Measurements from ENCODE around the gene CFAP58. TPM values are rescaled to one million over a fixed set of nuclear protein-coding genes. Genes with fewer than 3 reads are reported as not detected.
A peak's percentile ranks its signal among the peaks of the same experiment; 100 is the strongest.

Gene CFAP58
- total RNA-seq, 1 experiment from 2014 or later: 0.63 TPM

DNA sequence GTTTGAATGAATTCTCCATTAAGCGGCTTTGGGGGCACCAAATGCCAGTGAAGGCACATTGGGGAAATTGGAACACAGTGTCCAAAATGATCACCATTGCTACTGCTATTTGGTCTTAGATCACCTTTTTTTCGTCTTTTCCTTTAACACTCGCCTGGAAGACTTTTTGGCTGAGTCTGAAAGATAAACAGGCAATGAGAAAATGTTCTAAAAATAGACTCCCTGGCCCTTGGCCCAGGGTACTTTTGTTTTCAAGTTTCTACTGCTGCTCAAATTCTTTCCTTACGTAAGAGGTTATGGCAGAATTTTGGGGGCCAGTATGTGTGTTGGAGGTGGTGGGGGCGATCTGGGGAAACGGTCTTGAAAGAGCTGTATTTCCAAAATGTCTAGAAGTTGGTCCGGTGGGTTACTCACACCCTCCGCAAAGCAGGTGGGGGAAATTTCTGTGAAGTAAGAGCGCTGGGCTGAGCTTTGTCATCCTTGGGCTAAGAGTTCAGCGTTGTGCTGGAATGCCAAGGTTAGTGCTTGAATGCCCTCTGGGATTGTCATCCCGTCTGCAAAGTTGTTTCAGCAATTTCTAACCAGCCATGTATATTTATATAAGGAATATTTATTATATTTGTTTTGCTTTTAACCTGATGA, 14.0 kb upstream of the CFAP58 start:
- Histone ChIP-seq H4K5ac (ENCODE audit: insufficient read length, low read depth, low read length) (no peak overlapping the region), H2AK5ac (ENCODE audit: insufficient read length, low read length) (no peak overlapping the region), H3K79me1 (ENCODE audit: insufficient read depth, low read depth, low read length, poor library complexity, severe bottlenecking) (no peaks in the 10 kb centered on the region), H3K27ac (ENCODE audit: insufficient read length, low read depth, low read length) (no peak overlapping the region), H3K56ac (ENCODE audit: insufficient read length, low read depth, low read length) (no peak overlapping the region), H4K8ac (replicated peaks; ENCODE audit: insufficient read length, low read depth, low read length) (no peak overlapping the region), H3K4me1 (ENCODE audit: insufficient read depth, low read length) (peaks cover 8% of the 10 kb centered on the region; the same call in 1 of the 2 replicates), H3T11ph (ENCODE audit: low read length) (no peak overlapping the region), H3K18ac (ENCODE audit: insufficient read length, low read depth, low read length) (no peak overlapping the region), H3K4ac (ENCODE audit: low read depth, low read length) (no peak overlapping the region), H4K20me1 (ENCODE audit: control insufficient read depth, insufficient read depth, insufficient read length) (no peaks in the 10 kb centered on the region), H2BK120ac (ENCODE audit: low read depth, low read length, poor library complexity, severe bottlenecking) (no peak overlapping the region), H2BK5ac (ENCODE audit: insufficient read length, low read length) (no peak overlapping the region), H4K91ac (ENCODE audit: insufficient read length, low read depth, low read length) (no peak overlapping the region), H3K9ac (ENCODE audit: extremely low read depth, insufficient read length, low read length) (peak overlapping the region; percentile 74), H2BK15ac (ENCODE audit: low read depth, low read length) (no peak overlapping the region), H3K23ac (ENCODE audit: insufficient read length, low read depth, low read length) (no peak overlapping the region), H2BK20ac (ENCODE audit: low read depth, low read length, poor library complexity, severe bottlenecking) (no peak overlapping the region), H2AFZ (ENCODE audit: low read length) (no peak overlapping the region), H3K9me3 (ENCODE audit: control insufficient read depth, low read depth, low read length) (no peaks in the 10 kb centered on the region), H3K27me3 (ENCODE audit: insufficient read depth, low read length) (no peaks in the 10 kb centered on the region), H2BK12ac (ENCODE audit: insufficient read length, low read depth, low read length) (no peak overlapping the region), H3K79me2 (ENCODE audit: insufficient read depth, low read length) (peaks cover 15% of the 10 kb centered on the region; the same call in 1 of the 2 replicates), H3K23me2 (ENCODE audit: insufficient read length, low read depth, low read length, poor library complexity, severe bottlenecking) (peaks cover 12% of the 10 kb centered on the region), H3K14ac (ENCODE audit: insufficient read depth, low read length) (no peak overlapping the region), H3K4me2 (ENCODE audit: insufficient read depth, insufficient read length, low read length) (peak overlapping the region; percentile 78)
- H3K4me1 Mint-ChIP-seq: peaks cover 42 to 43% of the 10 kb centered on the region in 2 experiments
- peaks cover 0 to 5% (median 0%) of the 10 kb centered on the region in 3 experiments; a peak in 2 of 7 replicates for H3K36me3 Mint-ChIP-seq (ENCODE audit: insufficient read depth in 1 of 3, low read depth in 3 of 3)
- H3K27ac Mint-ChIP-seq: peak overlapping the region in 1 of 3 experiments; percentile 96; a peak in 3 of 7 replicates
- DNase-seq: peak; percentile 31
- no CpG with 5 or more reads among the region's 11 CpGs for WGBS (ENCODE audit: extremely low coverage, insufficient read length, low lambda C conversion rate)
- no peaks in the 10 kb centered on the region for H3K9me3 Mint-ChIP-seq
- peak overlapping the region; percentile 92 to 95 for H3K4me3 Mint-ChIP-seq
- TF ChIP-seq, protein P1, sequence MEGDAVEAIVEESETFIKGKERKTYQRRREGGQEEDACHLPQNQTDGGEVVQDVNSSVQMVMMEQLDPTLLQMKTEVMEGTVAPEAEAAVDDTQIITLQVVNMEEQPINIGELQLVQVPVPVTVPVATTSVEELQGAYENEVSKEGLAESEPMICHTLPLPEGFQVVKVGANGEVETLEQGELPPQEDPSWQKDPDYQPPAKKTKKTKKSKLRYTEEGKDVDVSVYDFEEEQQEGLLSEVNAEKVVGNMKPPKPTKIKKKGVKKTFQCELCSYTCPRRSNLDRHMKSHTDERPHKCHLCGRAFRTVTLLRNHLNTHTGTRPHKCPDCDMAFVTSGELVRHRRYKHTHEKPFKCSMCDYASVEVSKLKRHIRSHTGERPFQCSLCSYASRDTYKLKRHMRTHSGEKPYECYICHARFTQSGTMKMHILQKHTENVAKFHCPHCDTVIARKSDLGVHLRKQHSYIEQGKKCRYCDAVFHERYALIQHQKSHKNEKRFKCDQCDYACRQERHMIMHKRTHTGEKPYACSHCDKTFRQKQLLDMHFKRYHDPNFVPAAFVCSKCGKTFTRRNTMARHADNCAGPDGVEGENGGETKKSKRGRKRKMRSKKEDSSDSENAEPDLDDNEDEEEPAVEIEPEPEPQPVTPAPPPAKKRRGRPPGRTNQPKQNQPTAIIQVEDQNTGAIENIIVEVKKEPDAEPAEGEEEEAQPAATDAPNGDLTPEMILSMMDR (conservative IDR thresholded peaks at IDR 0.05): no peak
- H3K27me3 Mint-ChIP-seq (ENCODE audit: low read depth): peaks cover 3% of the 10 kb centered on the region
